Measurements from ENCODE around the gene GNAI1.

The GNAI1 gene

GRCh38 chr7:80184693-80185092 is 50.1 kb downstream of the GNAI1 start:
- TF ChIP-seq CTCF (IDR thresholded peaks at IDR 0.05; ENCODE audit: control extremely low read depth, extremely low read depth, low read depth, missing control alignments), result no peak
- ChIA-PET POLR2A (no interaction called here), CTCF (no interaction called here)
- no peak for DNase-seq (ENCODE audit: extremely low spot score)

GRCh38 chr7:80185571-80185970 is 50.9 kb downstream of the GNAI1 start:
- DNase-seq (ENCODE audit: extremely low spot score), result no peak
- no peak for TF ChIP-seq CTCF (IDR thresholded peaks at IDR 0.05; ENCODE audit: control extremely low read depth, extremely low read depth, low read depth, missing control alignments)
- ChIA-PET POLR2A (no interaction called here), CTCF (no interaction called here)

- ChIA-PET CTCF (no interaction called here), POLR2A (no interaction called here)
- TF ChIP-seq CTCF (IDR thresholded peaks at IDR 0.05; ENCODE audit: control extremely low read depth, extremely low read depth, low read depth, missing control alignments), result no peak
- DNase-seq (ENCODE audit: extremely low spot score), result no peak
These were observed 52.1 kb downstream of the GNAI1 start for GRCh38 chr7:80186721-80187120.

GRCh38 chr7:80187279-80187678 is 52.6 kb downstream of the GNAI1 start:
- POLR2A ChIA-PET, result no interaction called here
- TF ChIP-seq CTCF (IDR thresholded peaks at IDR 0.05; ENCODE audit: control extremely low read depth, extremely low read depth, low read depth, missing control alignments), result no peak
- no peak for DNase-seq (ENCODE audit: extremely low spot score)
- CTCF ChIA-PET, result interaction anchor here (2.8 kb wide), 1 partner anchor 10 kb away, joined by 13 read pairs; no protein-coding TSS in a partner anchor

GRCh38 chr7:80187727-80188126 is 53.1 kb downstream of the GNAI1 start:
- DNase-seq (ENCODE audit: extremely low spot score), result no peak
- no peak for TF ChIP-seq CTCF (IDR thresholded peaks at IDR 0.05; ENCODE audit: control extremely low read depth, extremely low read depth, low read depth, missing control alignments)
- ChIA-PET CTCF (interaction anchor here (2.8 kb wide), 1 partner anchor 9 kb away, joined by 13 read pairs; no protein-coding TSS in a partner anchor), POLR2A (no interaction called here)

GRCh38 chr7:80189638-80190037 is 55.0 kb downstream of the GNAI1 start:
- POLR2A ChIA-PET, result no interaction called here
- TF ChIP-seq CTCF (IDR thresholded peaks at IDR 0.05; ENCODE audit: control extremely low read depth, extremely low read depth, low read depth, missing control alignments), result no peak
- DNase-seq (ENCODE audit: extremely low spot score), result no peak
- CTCF ChIA-PET, result interaction anchor here (1.4 to 2.8 kb wide), 3 partner anchors 7 to 93 kb away, joined by 3 to 13 read pairs (median 6); no protein-coding TSS in a partner anchor

GRCh38 chr7:80197627-80198026 is 63.0 kb downstream of the GNAI1 start:
- ChIA-PET POLR2A (no interaction called here), CTCF (interaction anchor here (1.1 to 4.3 kb wide), 3 partner anchors 9 to 13 kb away, joined by 3 to 13 read pairs (median 3); no protein-coding TSS in a partner anchor)
- no peak for TF ChIP-seq CTCF (IDR thresholded peaks at IDR 0.05; ENCODE audit: control extremely low read depth, extremely low read depth, low read depth, missing control alignments)
- no peak for DNase-seq (ENCODE audit: extremely low spot score)

Data from GM10248 (cell line).